GM19372 (cell line): Measurements from ENCODE around the gene MED13L.

ENCODE experiments used
- ATAC-seq: cut with Tn5 transposase; IDR thresholded peaks from one replicate; pipeline ENCODE4 v1.9.1; 2021; ENCODE audit warnings: mild to moderate bottlenecking, low read depth, moderate library complexity; ENCODE audit not compliant: unreplicated experiment

The MED13L gene

GRCh38 chr12:116188581-116188980 is 88.9 kb downstream of the MED13L start:
- ATAC-seq = no peak

DNA sequence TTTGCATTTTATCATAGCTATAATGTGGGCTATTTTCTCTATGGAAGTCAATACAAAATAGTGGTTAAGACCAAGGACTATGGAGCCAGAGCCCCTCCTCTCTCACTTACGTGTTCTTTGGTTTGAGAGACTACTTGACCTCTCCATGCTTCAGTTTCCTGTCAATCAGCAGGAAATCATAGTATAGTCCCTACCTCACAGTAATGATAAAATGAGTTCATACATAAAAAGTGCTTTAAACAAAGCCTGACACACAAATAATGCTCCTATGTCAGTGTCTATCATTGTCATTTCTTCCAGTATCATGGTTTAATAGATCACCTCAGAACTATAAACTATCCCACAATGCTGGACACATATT is 90.4 kb downstream of the MED13L start:
- ATAC-seq = no peak

DNA sequence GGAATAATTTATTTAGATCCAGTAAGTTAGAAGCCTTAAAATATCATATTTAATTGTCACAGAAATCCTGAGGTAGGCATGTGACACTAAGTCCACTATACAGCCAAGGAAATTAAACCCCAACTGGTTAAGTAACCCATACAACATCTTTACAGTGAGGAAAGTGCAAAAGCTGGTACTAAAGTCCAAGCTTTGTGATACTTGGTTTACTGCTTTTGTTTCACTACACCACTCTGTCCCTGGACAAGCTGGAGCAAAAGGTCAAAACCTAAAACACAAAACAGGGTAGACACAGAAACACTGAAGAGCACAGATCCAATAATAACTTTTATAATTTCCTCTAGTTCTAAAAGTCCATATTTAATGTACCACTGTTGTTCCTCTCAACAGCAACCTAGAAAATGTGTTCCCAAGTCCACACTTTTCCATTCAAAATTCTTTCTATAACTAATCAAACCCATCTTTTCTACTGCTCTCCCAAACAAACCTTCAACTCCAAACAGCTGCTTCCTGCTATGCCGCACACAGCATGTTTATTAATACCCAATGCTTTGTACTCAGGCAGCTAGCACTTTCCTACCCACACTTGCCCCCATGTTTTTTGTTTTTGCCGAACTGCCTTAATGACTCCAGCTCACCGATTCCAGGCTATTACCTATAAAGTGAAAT is 90.9 kb downstream of the MED13L start:
- ATAC-seq = no peak

- ATAC-seq = no peak
These were observed 92.7 kb downstream of the MED13L start for GRCh38 chr12:116184763-116185162.

DNA sequence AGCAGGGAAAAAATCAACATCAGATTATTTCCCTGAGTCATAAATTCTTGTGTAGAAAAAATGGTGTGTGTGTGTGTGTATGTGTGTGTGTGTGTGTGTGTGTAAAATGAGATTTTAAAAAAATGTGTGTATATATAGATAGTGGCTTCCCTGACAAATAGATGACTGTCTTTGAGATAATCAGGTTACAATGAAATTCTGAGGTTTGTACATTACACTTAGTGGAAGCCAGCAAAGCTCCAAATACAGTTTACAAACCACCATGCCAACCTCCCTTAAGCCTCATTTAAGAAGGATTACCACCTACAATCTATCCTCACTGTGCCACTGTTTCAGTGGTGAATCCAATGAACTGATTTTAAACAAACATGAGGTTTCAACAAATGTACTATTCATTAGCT is 93.8 kb downstream of the MED13L start:
- ATAC-seq = no peak

- ATAC-seq = no peak
These were observed 95.0 kb downstream of the MED13L start for GRCh38 chr12:116182359-116183063.

DNA sequence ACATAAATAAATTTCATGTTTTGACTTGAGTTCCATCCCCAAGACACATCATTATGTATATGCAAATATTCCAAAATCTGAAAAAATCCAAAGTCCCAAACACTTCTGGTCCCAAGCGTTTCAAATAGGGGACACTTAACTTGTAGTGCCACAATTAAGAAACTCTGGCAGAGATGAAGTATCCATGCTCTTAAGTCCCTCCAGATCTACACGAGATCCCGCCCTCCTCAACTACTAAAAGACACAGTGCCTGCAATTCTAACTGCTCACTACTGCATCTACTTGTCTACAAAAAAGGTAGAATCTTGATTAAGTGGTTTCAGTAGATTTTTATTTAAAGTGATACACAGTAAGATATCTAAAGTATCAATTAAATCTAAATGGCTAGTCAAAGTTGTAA is 97.0 kb downstream of the MED13L start:
- ATAC-seq = no peak

GRCh38 chr12:116179384-116179783 is 98.1 kb downstream of the MED13L start:
- ATAC-seq = no peak

DNA sequence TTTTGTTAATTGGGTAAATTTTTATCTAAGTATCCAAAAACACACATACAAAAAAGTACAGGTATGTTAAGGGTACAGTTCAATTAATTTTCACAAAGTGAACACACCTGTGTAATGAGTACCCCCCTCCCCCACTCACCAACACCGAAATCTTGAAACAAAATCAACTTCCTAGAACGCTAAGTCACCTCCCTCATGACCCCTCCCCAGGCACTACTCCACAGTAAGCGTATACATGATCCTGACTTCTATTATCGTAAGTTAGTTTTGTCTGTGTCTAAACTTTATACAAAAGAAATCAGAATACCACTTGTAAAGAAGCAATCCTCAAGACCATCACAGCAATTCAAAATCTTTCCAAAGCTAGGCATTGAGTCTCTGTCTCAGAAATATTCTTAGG is 100.5 kb downstream of the MED13L start:
- ATAC-seq = no peak

- ATAC-seq = no peak
These were observed 102.6 kb downstream of the MED13L start for GRCh38 chr12:116174904-116175303.

- ATAC-seq = no peak
These were observed 103.5 kb downstream of the MED13L start for GRCh38 chr12:116174006-116174405.

GRCh38 chr12:116172224-116172849 is 105.2 kb downstream of the MED13L start:
- peak; percentile 80 for ATAC-seq

GRCh38 chr12:116171549-116171948 is 105.9 kb downstream of the MED13L start:
- ATAC-seq = no peak

DNA sequence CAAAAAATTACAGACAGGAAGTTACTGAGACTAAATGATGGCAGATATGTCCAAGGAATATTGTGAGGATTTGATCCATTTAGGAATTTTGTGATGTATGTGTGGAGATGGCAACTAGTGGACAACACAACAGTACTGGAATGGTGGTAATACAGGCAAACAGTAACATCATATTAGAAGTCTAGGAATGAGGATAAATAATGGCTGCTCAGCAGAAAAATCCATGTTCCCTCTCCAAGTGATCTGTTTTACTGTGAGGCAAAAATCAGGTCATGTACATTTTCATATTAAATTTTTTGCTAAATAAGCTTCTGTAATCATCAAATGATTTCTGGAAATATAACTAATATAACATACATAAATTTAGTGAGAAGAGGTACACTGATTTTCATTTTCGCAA is 108.4 kb downstream of the MED13L start:
- ATAC-seq = no peak

DNA sequence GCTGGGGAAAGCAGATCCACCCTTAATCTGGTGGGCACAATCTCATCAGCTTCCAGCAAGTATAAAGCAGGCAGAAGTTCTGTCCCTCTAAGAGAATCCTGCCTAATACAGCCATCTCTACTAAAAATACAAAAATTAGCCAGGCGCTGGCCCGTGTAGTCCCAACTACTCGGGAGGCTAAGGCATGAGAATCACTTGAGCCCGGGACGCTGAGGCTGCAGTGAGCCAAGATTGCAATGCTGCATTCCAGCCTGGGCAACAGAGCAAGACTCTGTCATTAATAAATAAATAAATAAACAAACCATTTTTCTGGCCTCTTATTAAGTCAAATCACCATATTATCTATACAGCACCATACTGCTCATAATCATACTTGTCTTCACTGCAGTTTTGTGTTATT is 111.2 kb downstream of the MED13L start:
- ATAC-seq = no peak

DNA sequence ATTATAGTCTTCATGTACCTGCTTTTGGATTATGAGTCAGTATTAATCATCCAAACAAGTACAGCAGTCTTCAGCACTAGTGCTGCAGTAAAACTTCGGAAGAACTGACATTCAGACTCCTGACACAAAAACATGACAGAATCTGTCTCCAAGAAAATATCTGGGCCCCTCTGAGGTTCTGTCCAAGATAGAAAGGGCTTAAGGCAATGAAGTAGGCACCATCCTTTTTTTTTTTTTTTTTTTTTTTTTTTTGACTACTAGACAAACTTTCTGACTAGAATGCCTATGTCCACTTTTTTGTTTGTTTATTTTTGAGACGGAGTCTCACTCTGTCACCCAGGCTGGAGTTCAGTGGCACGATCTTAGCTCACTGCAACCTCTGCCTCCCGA is 112.5 kb downstream of the MED13L start:
- no peak for ATAC-seq

DNA sequence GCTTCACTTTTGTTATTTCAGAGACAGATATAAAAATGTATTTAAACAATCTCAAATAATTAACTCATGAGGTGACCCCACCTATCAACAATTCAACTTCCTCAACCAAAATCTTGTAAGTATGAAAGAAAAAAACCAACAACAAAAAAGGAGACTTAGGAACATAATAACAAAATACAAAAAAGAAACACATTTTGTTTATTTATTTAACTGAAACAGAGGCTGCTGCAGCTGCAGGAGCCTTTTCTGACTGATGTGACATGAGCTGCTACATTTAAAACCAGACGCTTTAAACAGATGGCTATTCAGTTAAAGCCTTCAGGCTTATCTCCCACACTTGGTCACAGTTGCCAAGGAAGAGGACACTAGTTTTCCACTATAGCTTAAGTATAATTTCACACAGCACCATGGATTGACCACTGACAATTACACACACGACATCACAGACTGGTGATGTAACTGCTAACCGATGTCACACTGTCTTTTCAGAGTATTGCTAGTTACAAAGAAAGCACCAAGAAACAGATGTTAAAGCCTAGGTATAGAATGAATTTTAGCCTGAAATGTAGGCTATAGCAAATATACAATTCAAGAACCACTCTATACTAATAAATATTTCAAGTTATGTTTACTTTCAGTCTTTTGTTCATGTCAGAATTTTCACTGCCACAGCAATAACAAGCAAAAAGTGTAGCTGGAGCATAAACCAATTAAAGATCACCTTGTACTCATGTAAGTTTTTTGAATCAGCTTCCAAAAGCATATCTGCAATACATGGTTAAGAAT is 113.0 kb downstream of the MED13L start:
- ATAC-seq = no peak

GRCh38 chr12:116162071-116162470 is 115.4 kb downstream of the MED13L start:
- no peak for ATAC-seq

DNA sequence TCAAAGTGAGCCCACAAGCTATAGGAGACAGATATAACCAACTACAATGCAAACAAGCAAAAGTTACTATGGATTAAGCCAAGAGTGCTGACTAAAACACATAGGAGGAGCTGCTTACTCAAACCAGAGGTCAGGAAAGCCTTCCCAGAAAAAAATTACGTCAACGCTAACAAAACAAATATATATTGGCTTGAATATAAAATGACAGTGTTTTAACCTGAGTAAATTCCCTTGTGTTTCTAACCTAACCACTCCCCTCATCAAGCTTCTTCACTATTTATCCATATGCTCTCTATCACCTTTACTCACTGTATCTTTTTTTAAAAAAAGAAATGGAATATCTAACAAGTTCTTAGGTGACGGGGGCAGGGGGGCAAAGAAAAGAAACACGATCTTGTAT is 115.9 kb downstream of the MED13L start:
- no peak for ATAC-seq

DNA sequence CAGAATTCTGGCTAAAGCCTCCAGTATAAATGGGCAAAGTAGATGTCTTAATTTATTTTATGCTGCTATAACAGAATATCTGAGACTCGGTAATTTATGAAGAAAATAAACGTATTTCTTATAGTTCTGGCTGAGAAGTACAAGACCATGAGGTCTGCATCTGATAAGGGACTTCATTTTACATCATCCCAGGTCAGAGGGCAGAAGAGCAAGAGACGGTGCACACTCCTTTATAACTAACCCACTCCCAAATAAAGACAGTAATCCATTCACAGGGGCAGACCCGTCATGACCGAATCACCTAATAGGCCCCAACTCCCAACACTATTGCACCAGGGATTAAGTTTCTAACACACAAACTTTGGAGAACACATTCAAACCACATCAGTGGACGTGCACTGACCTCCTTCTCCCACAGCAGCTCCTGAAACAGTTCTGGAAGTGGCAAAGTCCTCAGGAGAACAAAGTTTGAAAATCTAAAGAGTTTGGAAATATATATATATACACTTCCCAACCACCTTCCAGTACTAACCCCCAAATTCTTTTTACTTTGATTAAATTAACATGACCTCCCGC is 116.5 kb downstream of the MED13L start:
- ATAC-seq = no peak

GRCh38 chr12:116160231-116160630 is 117.3 kb downstream of the MED13L start:
- ATAC-seq = no peak
